Testis (tissue), 2 donors: ENCODE results near the gene LMNTD2.

ENCODE experiments used
- POLR2A ChIP-seq: fragments of 450-650 bp; IDR thresholded peaks from one replicate; pipeline ENCODE4 v1.6.1; 2017; ENCODE audit warnings: antibody characterized with exemption, mild to moderate bottlenecking, moderate library complexity
- TF ChIP-seq, protein P1 (sequence below), 3 experiments: fragments of 450-650 bp in 2 of 3; fragments of 200-600 bp in 1 of 3; sonication (generic) in 1 of 3; IDR thresholded peaks; one replicate each; pipeline ENCODE4 v1.5.1; 2016 to 2019; ENCODE audit warnings: antibody characterized with exemption in 3 of 3, mild to moderate bottlenecking in 2 of 3, moderate library complexity in 1 of 3

DNA sequence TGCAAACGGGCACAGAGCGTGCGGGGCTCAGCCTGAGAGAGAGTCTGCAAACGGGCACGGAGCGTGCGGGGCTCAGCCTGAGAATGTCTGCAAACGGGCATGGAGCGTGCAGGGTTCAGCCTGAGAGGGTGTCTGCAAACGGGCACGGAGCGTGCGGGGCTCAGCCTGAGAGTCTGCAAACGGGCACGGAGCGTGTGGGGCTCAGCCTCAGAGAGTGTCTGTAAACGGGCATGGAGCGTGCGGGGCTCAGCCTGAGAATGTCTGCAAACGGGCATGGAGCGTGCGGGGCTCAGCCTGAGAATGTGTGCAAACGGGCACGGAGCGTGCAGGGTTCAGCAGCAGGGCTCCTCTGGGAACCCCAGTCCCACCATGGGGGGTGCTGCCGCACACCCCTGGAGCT, 29.3 kb upstream of the LMNTD2 start:
- TF ChIP-seq, protein P1, sequence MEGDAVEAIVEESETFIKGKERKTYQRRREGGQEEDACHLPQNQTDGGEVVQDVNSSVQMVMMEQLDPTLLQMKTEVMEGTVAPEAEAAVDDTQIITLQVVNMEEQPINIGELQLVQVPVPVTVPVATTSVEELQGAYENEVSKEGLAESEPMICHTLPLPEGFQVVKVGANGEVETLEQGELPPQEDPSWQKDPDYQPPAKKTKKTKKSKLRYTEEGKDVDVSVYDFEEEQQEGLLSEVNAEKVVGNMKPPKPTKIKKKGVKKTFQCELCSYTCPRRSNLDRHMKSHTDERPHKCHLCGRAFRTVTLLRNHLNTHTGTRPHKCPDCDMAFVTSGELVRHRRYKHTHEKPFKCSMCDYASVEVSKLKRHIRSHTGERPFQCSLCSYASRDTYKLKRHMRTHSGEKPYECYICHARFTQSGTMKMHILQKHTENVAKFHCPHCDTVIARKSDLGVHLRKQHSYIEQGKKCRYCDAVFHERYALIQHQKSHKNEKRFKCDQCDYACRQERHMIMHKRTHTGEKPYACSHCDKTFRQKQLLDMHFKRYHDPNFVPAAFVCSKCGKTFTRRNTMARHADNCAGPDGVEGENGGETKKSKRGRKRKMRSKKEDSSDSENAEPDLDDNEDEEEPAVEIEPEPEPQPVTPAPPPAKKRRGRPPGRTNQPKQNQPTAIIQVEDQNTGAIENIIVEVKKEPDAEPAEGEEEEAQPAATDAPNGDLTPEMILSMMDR (IDR thresholded peaks at IDR 0.05): no peak
- no peak for TF ChIP-seq POLR2A
